ENCODE measurements around the gene TECPR2. TPM values are rescaled to one million over a fixed set of nuclear protein-coding genes. Genes with fewer than 3 reads are reported as not detected.

Gene TECPR2
- total RNA-seq, 1 experiment from 2014 or later = 12.2 TPM

GRCh38 chr14:102471921-102472790, 109.4 kb downstream of the TECPR2 start:
- no peak overlapping the region for H3K4me3 ChIP-seq (replicated peaks in 1 of 2; ENCODE audit: low read depth in 1 of 2, low read length in 2 of 2)
- H3K9me2 ChIP-seq (ENCODE audit: insufficient read depth) = no peaks in the 10 kb centered on the region
- RAD21 ChIA-PET (ENCODE audit: low non-redundant PET in 1 of 2, low total read pairs in 2 of 2, uncharacterized antibody in 2 of 2, unreplicated experiment in 2 of 2) = no interaction called here
- POLR2A ChIA-PET = no interaction called here
- no peaks in the 10 kb centered on the region for H4K20me1 ChIP-seq (ENCODE audit: insufficient read depth)
- ATAC-seq (no peak), DNase-seq (ENCODE audit: low read depth, low spot score) (no peak)
- H3K79me2 ChIP-seq (ENCODE audit: insufficient read depth, low read length) = no peaks in the 10 kb centered on the region
- no peaks in the 10 kb centered on the region for H3K27me3 ChIP-seq (ENCODE audit: insufficient read depth, low read length)
- no peak overlapping the region for H3K4me2 ChIP-seq (ENCODE audit: low read length)
- no peak overlapping the region for H3K27ac ChIP-seq (ENCODE audit: low read depth, low read length)
- no peak overlapping the region for H3K9ac ChIP-seq (ENCODE audit: low read length)
- peaks cover 0 to 6% of the 10 kb centered on the region in 2 experiments; a peak in 1 of 4 replicates for H3K4me1 ChIP-seq (ENCODE audit: control insufficient read depth in 1 of 2, insufficient read depth in 2 of 2, low read length in 2 of 2)
- intact Hi-C loops (cut with micrococcal nuclease) = no loop called here
- TF ChIP-seq ELF1 (IDR thresholded peaks at IDR 0.05; ENCODE audit: borderline replicate concordance, low read depth) (no peak), SP1 (IDR thresholded peaks at IDR 0.05; ENCODE audit: low read depth) (no peak), CBX3 (IDR thresholded peaks at IDR 0.05; ENCODE audit: low read depth) (no peak), SIN3A (IDR thresholded peaks at IDR 0.05; ENCODE audit: low read depth) (no peak), REST (IDR thresholded peaks at IDR 0.05; ENCODE audit: low read depth) (no peak), ZFX (IDR thresholded peaks at IDR 0.05) (no peak), EZH2phosphoT487 (IDR thresholded peaks at IDR 0.05; ENCODE audit: borderline replicate concordance) (no peak), CEBPB (IDR thresholded peaks at IDR 0.05; ENCODE audit: low read depth) (no peak), POLR2AphosphoS5 (IDR thresholded peaks at IDR 0.05; ENCODE audit: low read depth, low read length) (no peak), TCF7L2 (IDR thresholded peaks at IDR 0.05; ENCODE audit: borderline replicate concordance, extremely low read depth, insufficient read depth, insufficient read length) (no peak), EZH2 (IDR thresholded peaks at IDR 0.05) (no peak), SRF (IDR thresholded peaks at IDR 0.05; ENCODE audit: low read depth) (no peak), POLR2A (IDR thresholded peaks at IDR 0.05; ENCODE audit: borderline replicate concordance, extremely low read depth, insufficient read depth, insufficient read length) (no peak), EGR1 (IDR thresholded peaks at IDR 0.05; ENCODE audit: low read depth) (no peak)
- TF ChIP-seq, protein P1, sequence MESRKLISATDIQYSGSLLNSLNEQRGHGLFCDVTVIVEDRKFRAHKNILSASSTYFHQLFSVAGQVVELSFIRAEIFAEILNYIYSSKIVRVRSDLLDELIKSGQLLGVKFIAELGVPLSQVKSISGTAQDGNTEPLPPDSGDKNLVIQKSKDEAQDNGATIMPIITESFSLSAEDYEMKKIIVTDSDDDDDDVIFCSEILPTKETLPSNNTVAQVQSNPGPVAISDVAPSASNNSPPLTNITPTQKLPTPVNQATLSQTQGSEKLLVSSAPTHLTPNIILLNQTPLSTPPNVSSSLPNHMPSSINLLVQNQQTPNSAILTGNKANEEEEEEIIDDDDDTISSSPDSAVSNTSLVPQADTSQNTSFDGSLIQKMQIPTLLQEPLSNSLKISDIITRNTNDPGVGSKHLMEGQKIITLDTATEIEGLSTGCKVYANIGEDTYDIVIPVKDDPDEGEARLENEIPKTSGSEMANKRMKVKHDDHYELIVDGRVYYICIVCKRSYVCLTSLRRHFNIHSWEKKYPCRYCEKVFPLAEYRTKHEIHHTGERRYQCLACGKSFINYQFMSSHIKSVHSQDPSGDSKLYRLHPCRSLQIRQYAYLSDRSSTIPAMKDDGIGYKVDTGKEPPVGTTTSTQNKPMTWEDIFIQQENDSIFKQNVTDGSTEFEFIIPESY (IDR thresholded peaks at IDR 0.05; ENCODE audit: extremely low read depth, insufficient replicate concordance, low read length) = no peak
- TF ChIP-seq, protein P2, sequence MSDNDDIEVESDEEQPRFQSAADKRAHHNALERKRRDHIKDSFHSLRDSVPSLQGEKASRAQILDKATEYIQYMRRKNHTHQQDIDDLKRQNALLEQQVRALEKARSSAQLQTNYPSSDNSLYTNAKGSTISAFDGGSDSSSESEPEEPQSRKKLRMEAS (IDR thresholded peaks at IDR 0.05) = no peak
- no peaks in the 10 kb centered on the region for H3K9me3 ChIP-seq (ENCODE audit: control insufficient read depth in 1 of 2, insufficient read depth in 1 of 2, low read depth in 1 of 2, low read length in 2 of 2)
- no peak overlapping the region for H2AFZ ChIP-seq (ENCODE audit: low read depth, low read length, poor library complexity, severe bottlenecking)
- no TSS peak for BruUV-seq (replicated peaks)
- CTCF ChIA-PET = no interaction called here
- no peaks in the 10 kb centered on the region for H3K36me3 ChIP-seq (ENCODE audit: control insufficient read depth in 1 of 2, insufficient read depth in 2 of 2, low read length in 2 of 2)
